Ishikawa (cell line): ENCODE results near the gene TSHZ3.

ENCODE experiments used
- CEBPB ChIP-seq: IDR thresholded peaks from 2 replicates; pipeline ENCODE4 v1.6.1; 2012
- CREB1 ChIP-seq: IDR thresholded peaks from 2 replicates; pipeline ENCODE4 v1.6.1; 2012; ENCODE audit warnings: low read depth
- EP300 ChIP-seq: IDR thresholded peaks from 2 replicates; pipeline ENCODE4 v1.6.1; 2012; ENCODE audit warnings: borderline replicate concordance
- FOXM1 ChIP-seq: IDR thresholded peaks from 2 replicates; pipeline ENCODE4 v1.6.1; 2012; ENCODE audit warnings: low read depth, borderline replicate concordance
- RAD21 ChIP-seq: IDR thresholded peaks from 2 replicates; pipeline ENCODE4 v1.6.1; 2012; ENCODE audit warnings: low read depth
- TAF1 ChIP-seq: IDR thresholded peaks from 2 replicates; pipeline ENCODE4 v1.6.1; 2012; ENCODE audit warnings: low read depth, mild to moderate bottlenecking
- TCF12 ChIP-seq: IDR thresholded peaks from 2 replicates; pipeline ENCODE4 v1.6.1; 2012; ENCODE audit warnings: low read depth
- YY1 ChIP-seq: IDR thresholded peaks from 2 replicates; pipeline ENCODE4 v1.6.1; 2012; ENCODE audit warnings: low read depth
- TF ChIP-seq, protein P1 (sequence below): IDR thresholded peaks from 2 replicates; pipeline ENCODE4 v1.6.1; 2012; ENCODE audit warnings: low read depth, mild to moderate bottlenecking
- TF ChIP-seq, protein P2 (sequence below): IDR thresholded peaks from 2 replicates; pipeline ENCODE4 v1.6.1; 2012

DNA sequence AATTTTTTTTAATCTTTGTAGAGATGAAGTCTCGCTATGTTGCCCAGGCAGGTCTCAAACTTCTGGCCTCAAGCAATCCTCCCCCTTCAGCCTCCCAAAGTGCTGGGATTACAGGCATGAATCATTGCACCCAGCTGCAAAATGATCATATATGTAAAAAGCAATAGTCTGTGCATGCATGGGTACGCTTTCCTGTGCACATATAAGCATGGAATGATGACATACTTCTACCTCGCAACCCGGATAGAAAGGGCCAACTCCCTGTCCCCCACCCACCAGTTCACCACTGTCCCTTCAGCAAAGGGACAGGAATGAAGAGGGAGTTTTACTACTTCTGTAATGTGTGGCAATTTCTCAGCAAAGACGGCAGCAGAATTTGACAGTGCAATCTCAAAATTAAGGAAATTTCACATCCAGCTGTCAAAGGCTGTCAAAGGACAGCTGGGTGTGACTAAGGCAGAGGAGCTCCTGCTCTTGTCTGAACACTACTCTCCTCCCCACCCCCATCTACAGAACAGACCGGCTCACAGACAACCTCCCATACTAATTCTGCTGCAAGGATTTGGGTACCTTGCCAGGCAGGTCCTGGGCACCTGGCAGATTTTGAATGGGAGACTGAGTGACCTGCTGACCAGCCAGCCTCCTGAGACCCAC is 95.6 kb downstream of the TSHZ3 start:
- no peak for TF ChIP-seq TAF1
- no peak for TF ChIP-seq CREB1
- TF ChIP-seq TCF12, result no peak
- TF ChIP-seq, protein P1, sequence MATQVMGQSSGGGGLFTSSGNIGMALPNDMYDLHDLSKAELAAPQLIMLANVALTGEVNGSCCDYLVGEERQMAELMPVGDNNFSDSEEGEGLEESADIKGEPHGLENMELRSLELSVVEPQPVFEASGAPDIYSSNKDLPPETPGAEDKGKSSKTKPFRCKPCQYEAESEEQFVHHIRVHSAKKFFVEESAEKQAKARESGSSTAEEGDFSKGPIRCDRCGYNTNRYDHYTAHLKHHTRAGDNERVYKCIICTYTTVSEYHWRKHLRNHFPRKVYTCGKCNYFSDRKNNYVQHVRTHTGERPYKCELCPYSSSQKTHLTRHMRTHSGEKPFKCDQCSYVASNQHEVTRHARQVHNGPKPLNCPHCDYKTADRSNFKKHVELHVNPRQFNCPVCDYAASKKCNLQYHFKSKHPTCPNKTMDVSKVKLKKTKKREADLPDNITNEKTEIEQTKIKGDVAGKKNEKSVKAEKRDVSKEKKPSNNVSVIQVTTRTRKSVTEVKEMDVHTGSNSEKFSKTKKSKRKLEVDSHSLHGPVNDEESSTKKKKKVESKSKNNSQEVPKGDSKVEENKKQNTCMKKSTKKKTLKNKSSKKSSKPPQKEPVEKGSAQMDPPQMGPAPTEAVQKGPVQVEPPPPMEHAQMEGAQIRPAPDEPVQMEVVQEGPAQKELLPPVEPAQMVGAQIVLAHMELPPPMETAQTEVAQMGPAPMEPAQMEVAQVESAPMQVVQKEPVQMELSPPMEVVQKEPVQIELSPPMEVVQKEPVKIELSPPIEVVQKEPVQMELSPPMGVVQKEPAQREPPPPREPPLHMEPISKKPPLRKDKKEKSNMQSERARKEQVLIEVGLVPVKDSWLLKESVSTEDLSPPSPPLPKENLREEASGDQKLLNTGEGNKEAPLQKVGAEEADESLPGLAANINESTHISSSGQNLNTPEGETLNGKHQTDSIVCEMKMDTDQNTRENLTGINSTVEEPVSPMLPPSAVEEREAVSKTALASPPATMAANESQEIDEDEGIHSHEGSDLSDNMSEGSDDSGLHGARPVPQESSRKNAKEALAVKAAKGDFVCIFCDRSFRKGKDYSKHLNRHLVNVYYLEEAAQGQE, result no peak
- no peak for TF ChIP-seq RAD21
- no peak for TF ChIP-seq YY1
- TF ChIP-seq, protein P2, sequence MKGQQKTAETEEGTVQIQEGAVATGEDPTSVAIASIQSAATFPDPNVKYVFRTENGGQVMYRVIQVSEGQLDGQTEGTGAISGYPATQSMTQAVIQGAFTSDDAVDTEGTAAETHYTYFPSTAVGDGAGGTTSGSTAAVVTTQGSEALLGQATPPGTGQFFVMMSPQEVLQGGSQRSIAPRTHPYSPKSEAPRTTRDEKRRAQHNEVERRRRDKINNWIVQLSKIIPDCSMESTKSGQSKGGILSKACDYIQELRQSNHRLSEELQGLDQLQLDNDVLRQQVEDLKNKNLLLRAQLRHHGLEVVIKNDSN, result no peak
- TF ChIP-seq EP300, result no peak
- TF ChIP-seq CEBPB, result no peak
- TF ChIP-seq FOXM1, result no peak
